DOHH2 (cell line): ENCODE measurements around the gene ZNF546.

ENCODE experiments used
- H3F3A ChIP-seq: fragments of 200-600 bp; sonication (generic), shearing (Covaris generic); 2 replicates; pipeline ENCODE4 v1.6.0; 2016; ENCODE audit warnings: antibody characterized with exemption, mild to moderate bottlenecking; ENCODE audit not compliant: control insufficient read depth, insufficient read depth
- H3K27ac ChIP-seq: fragments of 200-600 bp; sonication (generic); 2 replicates; pipeline ENCODE4 v1.5.1; 2014; ENCODE audit warnings: low read depth, mild to moderate bottlenecking, low read length, moderate library complexity
- H3K27me3 ChIP-seq: fragments of 200-600 bp; sonication (generic); 2 replicates; pipeline ENCODE4 v1.6.1; 2014; ENCODE audit warnings: mild to moderate bottlenecking, low read length, mixed read lengths; ENCODE audit not compliant: control insufficient read depth
- H3K36me3 ChIP-seq: fragments of 200-600 bp; sonication (generic); 2 replicates; pipeline ENCODE4 v1.6.1; 2014; ENCODE audit warnings: mild to moderate bottlenecking, low read length, moderate library complexity, mixed read lengths; ENCODE audit not compliant: control insufficient read depth
- H3K4me1 ChIP-seq: fragments of 200-600 bp; sonication (generic); 2 replicates; pipeline ENCODE4 v1.6.1; 2014; ENCODE audit warnings: mild to moderate bottlenecking, low read length, mixed read lengths; ENCODE audit not compliant: control insufficient read depth
- H3K4me2 ChIP-seq: fragments of 200-600 bp; sonication (generic); 2 replicates; pipeline ENCODE4 v1.6.0; 2014; ENCODE audit warnings: mild to moderate bottlenecking, low read length, moderate library complexity
- H3K4me3 ChIP-seq: fragments of 200-600 bp; sonication (generic); 2 replicates; pipeline ENCODE4 v1.5.1; 2014; ENCODE audit warnings: mild to moderate bottlenecking, low read length, mixed read lengths
- H3K79me2 ChIP-seq: fragments of 200-600 bp; sonication (generic); 2 replicates; pipeline ENCODE4 v1.6.1; 2014; ENCODE audit warnings: mild to moderate bottlenecking, low read length, mixed read lengths; ENCODE audit not compliant: control insufficient read depth
- H3K9me2 ChIP-seq: fragments of 200-600 bp; sonication (generic); replicated peaks from 2 replicates; pipeline ENCODE4 v1.6.1; 2014; ENCODE audit warnings: mild to moderate bottlenecking, low read length, mixed read lengths; ENCODE audit not compliant: control insufficient read depth
- H3K9me3 ChIP-seq: fragments of 200-600 bp; sonication (generic); 2 replicates; pipeline ENCODE4 v1.6.1; 2014; ENCODE audit warnings: antibody characterized with exemption, low read length, mixed read lengths; ENCODE audit not compliant: control insufficient read depth, insufficient read depth
- H4K20me1 ChIP-seq: fragments of 200-600 bp; sonication (generic); 2 replicates; pipeline ENCODE4 v1.6.0; 2014; ENCODE audit warnings: low read depth, mild to moderate bottlenecking, antibody characterized with exemption, low read length, moderate library complexity; ENCODE audit not compliant: control insufficient read depth, insufficient read depth
- EZH2phosphoT487 ChIP-seq: fragments of 200-600 bp; sonication (generic); IDR thresholded peaks from 2 replicates; pipeline ENCODE4 v1.6.1; 2017; ENCODE audit warnings: borderline replicate concordance, mild to moderate bottlenecking, antibody characterized with exemption, low read length, moderate library complexity, mixed read lengths

The ZNF546 gene

DNA sequence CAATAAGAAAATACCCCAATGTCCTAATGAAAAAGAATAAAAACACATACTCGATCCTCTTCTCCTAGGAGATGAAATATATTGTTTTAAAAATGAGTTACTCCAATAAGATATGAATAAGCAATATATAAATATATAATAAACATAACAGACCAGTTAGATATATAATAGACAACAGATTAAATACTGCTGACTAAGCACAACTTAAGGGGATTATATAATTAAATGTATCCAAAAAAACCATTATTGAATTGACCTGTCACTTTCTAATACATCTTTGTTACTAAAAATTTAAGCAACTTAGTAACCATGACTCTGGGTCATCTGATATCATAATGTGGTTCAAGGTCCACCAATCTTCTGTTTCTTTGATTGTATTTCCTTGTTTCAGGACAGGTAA, 73.2 kb downstream of the ZNF546 start:
- H3K36me3 ChIP-seq, result peaks cover 22% of the 10 kb centered on the region
- no peaks in the 10 kb centered on the region for H3K27me3 ChIP-seq
- no peak overlapping the region for H3K4me2 ChIP-seq
- peaks cover 10% of the 10 kb centered on the region for H3K9me3 ChIP-seq
- H3K4me3 ChIP-seq, result no peak overlapping the region
- no peaks in the 10 kb centered on the region for H3K4me1 ChIP-seq
- no peak for TF ChIP-seq EZH2phosphoT487
- no peaks in the 10 kb centered on the region for H3F3A ChIP-seq
- no peaks in the 10 kb centered on the region for H4K20me1 ChIP-seq
- no peak overlapping the region for H3K27ac ChIP-seq
- no peaks in the 10 kb centered on the region for H3K9me2 ChIP-seq
- H3K79me2 ChIP-seq, result no peaks in the 10 kb centered on the region
